GM21390 (cell line): ENCODE results near the gene NPTN.

Experiments used
- ATAC-seq: cut with Tn5 transposase; IDR thresholded peaks from one replicate; pipeline ENCODE4 v1.9.1; 2021; ENCODE audit not compliant: unreplicated experiment

The NPTN gene

DNA sequence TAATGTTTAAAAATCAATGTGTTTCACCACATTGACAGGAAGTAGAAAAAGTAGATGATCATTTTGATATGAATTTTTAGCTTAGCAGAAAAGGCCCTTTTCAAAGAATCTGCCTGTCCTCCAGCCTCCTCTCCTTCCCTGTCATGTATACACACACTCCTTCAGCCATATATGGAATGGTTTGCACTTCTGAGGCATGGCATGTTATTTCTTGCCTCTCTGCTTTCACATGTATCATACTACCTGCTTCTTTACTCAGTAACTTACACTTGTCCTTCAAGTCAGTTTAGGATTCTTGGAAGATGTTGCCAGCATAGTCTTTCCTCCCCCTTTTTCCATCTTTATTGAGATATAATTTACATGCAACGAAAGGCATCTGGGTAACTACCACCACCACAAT lies 111.2 kb downstream of the NPTN start:
- no peak for ATAC-seq

- ATAC-seq = no peak
These were observed 114.1 kb downstream of the NPTN start for GRCh38 chr15:73518876-73519733.

DNA sequence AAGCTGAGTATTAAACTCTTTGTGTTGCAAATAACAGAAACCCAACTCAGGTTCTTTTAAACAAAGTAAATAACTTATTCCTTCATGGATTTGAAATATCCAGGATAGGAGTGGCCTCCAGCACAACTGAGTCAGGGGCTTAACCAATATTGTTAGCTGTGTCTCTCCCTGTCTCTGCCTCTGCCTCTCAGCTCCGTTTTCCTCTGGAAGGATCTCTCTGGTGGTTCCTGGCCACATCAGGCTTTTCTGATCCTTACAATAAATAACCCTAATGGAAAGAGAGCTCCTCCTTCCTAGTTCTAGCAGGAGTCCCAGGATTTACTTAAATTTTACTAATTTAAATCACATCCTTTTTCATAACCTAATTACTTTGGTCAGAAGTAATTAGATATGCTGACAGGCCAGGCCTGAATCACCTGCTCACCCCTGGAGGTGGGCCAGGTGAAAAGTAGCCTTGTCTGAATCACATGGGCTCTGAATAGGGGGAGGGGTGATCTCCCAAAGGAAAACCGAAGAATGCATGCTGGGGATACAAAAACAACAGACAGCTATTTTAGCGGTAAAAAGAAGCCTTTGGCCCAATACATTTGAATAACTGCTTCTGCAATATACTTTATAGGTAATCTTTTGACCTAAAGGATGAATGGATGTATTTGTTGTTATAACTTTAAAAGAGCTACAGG lies 114.9 kb downstream of the NPTN start:
- ATAC-seq = no peak

DNA sequence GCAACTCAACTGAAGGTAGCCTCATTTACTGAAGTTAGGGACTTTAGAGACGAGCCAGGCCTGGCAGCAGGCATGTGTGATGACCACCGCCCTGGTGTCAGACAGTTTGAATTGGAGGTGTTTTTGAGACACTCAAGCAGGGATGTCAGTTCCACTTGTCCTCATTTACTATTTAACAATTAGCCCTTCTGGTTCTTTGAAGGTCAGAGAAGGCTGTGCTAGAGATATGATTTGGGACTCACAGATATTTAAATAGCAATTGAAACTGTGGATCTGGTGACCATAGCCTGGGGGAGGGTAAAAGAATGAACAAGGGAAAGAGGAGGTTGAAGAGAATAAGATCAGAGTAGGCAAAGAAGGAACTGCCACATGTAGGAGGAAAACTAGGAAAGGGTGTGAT lies 115.6 kb downstream of the NPTN start:
- no peak for ATAC-seq

DNA sequence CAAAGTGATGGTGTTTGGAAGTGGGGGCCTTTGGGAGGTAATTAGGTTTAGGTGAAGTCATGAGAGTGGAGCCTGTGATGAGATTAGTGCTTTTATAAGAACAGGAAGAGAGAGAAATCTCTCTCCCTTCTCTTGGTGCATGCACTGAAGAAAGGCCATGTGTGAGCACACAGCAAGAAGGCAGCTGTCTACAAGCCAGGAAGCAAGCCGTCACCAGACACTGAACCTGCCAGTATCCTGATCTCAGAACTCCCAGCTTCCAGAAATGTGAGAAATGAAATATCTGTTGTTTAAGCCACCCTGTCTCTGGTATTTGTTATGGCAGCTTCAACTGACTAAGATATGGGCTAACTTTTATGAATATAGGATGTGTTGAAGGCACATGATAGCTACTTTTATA lies 117.7 kb downstream of the NPTN start:
- ATAC-seq = no peak
